GM12878 (cell line): Measurements from ENCODE around the gene GUCA2B. TPM values are rescaled to one million over a fixed set of nuclear protein-coding genes. Genes with fewer than 3 reads are reported as not detected.

ENCODE experiments used
- ATAC-seq: fragments of 200-7000 bp; cut with Tn5 transposase; 3 replicates; pipeline ENCODE4 v1.9.1; 2020; ENCODE audit warnings: mild to moderate bottlenecking, moderate library complexity
- BruUV-seq: library from RNA; stranded (reverse); fragments of 400-500 nt; replicated peaks from 2 replicates; lab custom pipeline; 2021; lab: Mats Ljungman, UMichigan
- CTCF ChIA-PET: fragments of 300-600 bp; sonication (Branson Sonifier 250); formaldehyde crosslinking; extraction: SDS; loops from one replicate; lab custom pipeline; 2021; ENCODE audit warnings: inconsistent platforms; lab: Yijun Ruan, JAX
- POLR2A ChIA-PET: fragments of 350-600 bp; formaldehyde crosslinking; extraction: SDS; loops from one replicate; lab custom pipeline; 2021; ENCODE audit warnings: inconsistent platforms; lab: Charles Lee
- RAD21 ChIA-PET: fragments of 300-600 bp; sonication (Branson Sonifier 250); formaldehyde crosslinking; loops from one replicate; lab custom pipeline; 2023; ENCODE audit warnings: antibody characterized with exemption; ENCODE audit not compliant: unreplicated experiment; lab: Charles Lee
- SMC1A ChIA-PET: fragments of 300-600 bp; sonication (Branson Sonifier 250); formaldehyde crosslinking; loops from one replicate; lab custom pipeline; 2023; ENCODE audit not compliant: unreplicated experiment, uncharacterized antibody; lab: Charles Lee
- DNase-seq: peaks from one replicate; pipeline ENCODE4 v3.0.0-alpha.2; 2011; ENCODE audit warnings: low read depth, low spot score
- FAIRE-seq: peaks from 3 replicates; lab custom pipeline; 2011; peaks lifted over from hg19 to GRCh38; lab: Jason Lieb, UNC
- H2AFZ ChIP-seq: 2 replicates; pipeline ENCODE4 v1.6.0; 2011; ENCODE audit warnings: low read depth, low read length, control low read depth; ENCODE audit not compliant: control insufficient read depth
- H3K27ac ChIP-seq: 2 replicates; pipeline ENCODE4 v1.5.1; 2011; ENCODE audit warnings: control low read depth; ENCODE audit not compliant: control insufficient read depth, insufficient read depth
- H3K27me3 ChIP-seq, 2 experiments: replicated peaks in 1 of 2; 2 replicates each; pipeline versions ENCODE4 v1.6.0 to v1.6.1; 2011; ENCODE audit warnings: low read length in 1 of 2; ENCODE audit not compliant: control insufficient read depth in 2 of 2, insufficient read depth in 2 of 2
- H3K36me3 ChIP-seq, 2 experiments: 2 replicates each; pipeline ENCODE4 v1.5.1; 2011; ENCODE audit warnings: low read length in 1 of 2; ENCODE audit not compliant: control insufficient read depth in 2 of 2, insufficient read depth in 2 of 2
- H3K4me1 ChIP-seq: 2 replicates; pipeline ENCODE4 v1.6.1; 2011; ENCODE audit warnings: mild to moderate bottlenecking, low read length, moderate library complexity, mixed read lengths; ENCODE audit not compliant: control insufficient read depth, insufficient read depth
- H3K4me2 ChIP-seq: 2 replicates; pipeline ENCODE4 v1.6.0; 2011; ENCODE audit warnings: control low read depth; ENCODE audit not compliant: control insufficient read depth, insufficient read depth
- H3K4me3 ChIP-seq: fragments of 200-600 bp; sonication (generic); 2 replicates; pipeline ENCODE4 v1.5.1; 2016
- H3K79me2 ChIP-seq: 2 replicates; pipeline ENCODE4 v1.6.0; 2011; ENCODE audit warnings: low read length; ENCODE audit not compliant: control insufficient read depth, insufficient read depth
- H3K9ac ChIP-seq: 2 replicates; pipeline ENCODE4 v1.8.0; 2011; ENCODE audit warnings: low read length, control low read depth, mixed read lengths; ENCODE audit not compliant: control insufficient read depth, insufficient read depth
- H3K9me3 ChIP-seq: replicated peaks from 3 replicates; pipeline ENCODE4 v1.5.1; 2011; ENCODE audit warnings: mild to moderate bottlenecking, low read length; ENCODE audit not compliant: control insufficient read depth, insufficient read depth
- H4K20me1 ChIP-seq: 2 replicates; pipeline ENCODE4 v1.6.0; 2011; ENCODE audit not compliant: control insufficient read depth, insufficient read depth
- CHD4 ChIP-seq: fragments of 200-600 bp; sonication (generic); IDR thresholded peaks from 2 replicates; pipeline ENCODE4 v1.6.1; 2016; ENCODE audit warnings: mild to moderate bottlenecking
- EZH2 ChIP-seq: IDR thresholded peaks from 2 replicates; pipeline ENCODE4 v1.6.1; 2012; ENCODE audit warnings: low read depth, mild to moderate bottlenecking, control low read depth, inconsistent platforms, low read length, borderline replicate concordance; ENCODE audit not compliant: control insufficient read depth
- FOXM1 ChIP-seq: IDR thresholded peaks from 2 replicates; pipeline ENCODE4 v1.6.1; 2012; ENCODE audit warnings: low read depth, mild to moderate bottlenecking, inconsistent platforms, low read length, moderate library complexity
- IKZF2 ChIP-seq, 2 experiments: fragments of 450-650 bp; IDR thresholded peaks; 2 replicates each; pipeline ENCODE4 v1.6.1; 2017; ENCODE audit warnings: mild to moderate bottlenecking in 2 of 2, moderate library complexity in 2 of 2
- KDM1A ChIP-seq: fragments of 200-600 bp; sonication (generic); IDR thresholded peaks from 2 replicates; pipeline ENCODE4 v1.6.1; 2016; ENCODE audit warnings: borderline replicate concordance
- MEF2A ChIP-seq: IDR thresholded peaks from 2 replicates; pipeline ENCODE4 v1.6.1; 2011; ENCODE audit warnings: low read depth, mild to moderate bottlenecking, low read length, moderate library complexity; ENCODE audit not compliant: insufficient read depth
- NR2C2 ChIP-seq: IDR thresholded peaks from 2 replicates; pipeline ENCODE4 v1.6.1; 2011; ENCODE audit warnings: borderline replicate concordance, low read depth; ENCODE audit not compliant: control insufficient read depth, insufficient read length
- ZNF217 ChIP-seq: fragments of 450-650 bp; IDR thresholded peaks from 2 replicates; pipeline ENCODE4 v1.6.1; 2017; ENCODE audit warnings: antibody characterized with exemption, mild to moderate bottlenecking
- ZNF622 ChIP-seq: fragments of 450-650 bp; IDR thresholded peaks from 2 replicates; pipeline ENCODE4 v1.6.1; 2017; ENCODE audit warnings: mild to moderate bottlenecking, inconsistent platforms
- WGBS: methylation state at CpG from one replicate; pipeline ENCODE4 v1.1.6; 2016; ENCODE audit warnings: low lambda C conversion rate; ENCODE audit not compliant: insufficient replicate concordance, insufficient coverage; ENCODE audit errors: missing lambda C conversion rate; 5-methylcytosine and 5-hydroxymethylcytosine counted together
- in situ Hi-C: fragments of 300-500 bp; cut with MboI; formaldehyde crosslinking; loops from 9 replicates; pipeline ENCODE4 v1.14.3; 2018; ENCODE audit warnings: mixed read lengths
- intact Hi-C: fragments of 100-400 bp; cut with micrococcal nuclease; formaldehyde crosslinking; loops from one replicate; pipeline ENCODE4 v1.14.2; 2022; ENCODE audit not compliant: unreplicated experiment
- polyA plus RNA-seq, 11 experiments: library from polyadenylated mRNA; depleted of rRNA in 4 of 11; unstranded in 6 of 11; stranded (reverse) in 5 of 11; fragments of >200 nt; fragmentation: Nextera tagmentation in 4 of 11; fragmentation: Illumina TruSeq in 1 of 11; extraction: Ambion mirVana in 4 of 11; extraction: Trizol in 1 of 11; gene quantifications; 1 replicate in 1 of 11; 2 replicates in 10 of 11; pipeline versions ENCODE4 v1.2.1 to v1.2.3, GENCODE V29; 2011 to 2016; ENCODE audit warnings: inconsistent platforms in 2 of 11, missing spikeins in 2 of 11, low read depth in 1 of 11
- total RNA-seq, 4 experiments: library from RNA; depleted of rRNA in 3 of 4; stranded (reverse); fragments of >200 nt in 3 of 4; fragmentation: Illumina TruSeq in 1 of 4; extraction: Trizol in 1 of 4; gene quantifications; 2 replicates each; pipeline versions ENCODE4 v1.2.1 to v1.2.3, GENCODE V29; 2013 to 2021
- TF ChIP-seq, protein P1 (sequence below): IDR thresholded peaks from 2 replicates; pipeline ENCODE4 v1.6.1; 2011; ENCODE audit warnings: low read depth, mild to moderate bottlenecking, low read length, moderate library complexity, borderline replicate concordance; ENCODE audit errors: extremely low read depth
- TF ChIP-seq, protein P2 (sequence below): IDR thresholded peaks from 2 replicates; pipeline ENCODE4 v1.6.1; 2012; ENCODE audit warnings: improper control_type of control experiment, low read depth, low read length; ENCODE audit not compliant: insufficient replicate concordance
- TF ChIP-seq, protein P3 (sequence below): IDR thresholded peaks from 2 replicates; pipeline ENCODE4 v1.6.1; 2012; ENCODE audit warnings: low read depth, low read length, improper control_type of control experiment
- TF ChIP-seq, protein P4 (sequence below): fragments of 450-650 bp; IDR thresholded peaks from 2 replicates; pipeline ENCODE4 v1.6.1; 2016; ENCODE audit warnings: mild to moderate bottlenecking

GUCA2B gene
- total and polyA plus RNA-seq, 10 of the 15 experiments (the other 5 are each of a cell fraction or from before 2014, with no cell fraction given) = not detected

DNA sequence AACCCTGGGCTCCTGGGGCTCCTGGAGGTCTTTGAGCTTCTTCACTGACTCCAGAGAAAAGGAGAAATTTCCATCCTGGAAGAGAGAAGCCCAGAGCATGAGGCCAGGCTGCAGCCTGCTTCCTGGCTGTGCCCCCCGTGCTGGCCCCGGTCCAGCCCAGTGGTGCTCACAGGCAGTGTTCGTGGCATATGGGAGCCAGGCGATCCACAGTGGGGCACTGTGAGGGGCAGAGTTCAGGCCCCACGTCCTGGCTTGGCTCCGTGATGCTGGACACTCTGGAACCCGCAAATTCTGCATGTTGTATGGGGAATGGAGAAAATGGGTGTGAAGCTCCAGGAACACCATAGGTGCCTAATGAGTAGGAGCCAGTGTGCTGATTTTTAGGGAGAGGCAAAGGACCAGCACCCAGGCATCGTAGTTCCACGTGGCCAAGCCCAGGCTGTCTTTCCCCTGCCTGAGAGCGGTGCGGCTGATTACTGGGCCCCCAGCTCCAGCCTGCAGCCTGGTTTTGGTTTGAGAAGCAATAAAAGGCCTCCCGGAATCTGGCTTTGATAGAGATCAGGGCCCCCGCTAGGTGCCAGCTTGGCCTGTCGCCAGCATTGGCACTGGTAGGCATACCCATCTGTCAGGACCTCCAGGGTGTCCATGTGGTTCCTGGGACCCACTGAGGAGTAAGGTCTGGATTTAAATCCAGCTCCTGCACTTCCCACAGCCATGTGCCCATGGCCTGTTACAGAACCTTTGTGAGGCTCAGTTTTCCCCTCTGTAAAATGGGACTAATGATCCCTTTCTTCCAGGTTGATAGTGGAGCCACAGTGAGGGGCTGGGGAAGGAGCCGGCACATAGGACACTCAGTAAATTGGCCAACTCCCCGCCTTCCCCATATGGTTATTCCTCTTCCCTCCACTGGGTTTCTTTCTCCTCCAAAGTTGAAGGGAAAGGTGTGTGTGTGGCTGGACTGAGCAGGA, 10.6 kb downstream of the GUCA2B start:
- Histone ChIP-seq H3K79me2 (no peaks in the 10 kb centered on the region), H3K4me1 (no peaks in the 10 kb centered on the region), H3K9me3 (peaks cover 4% of the 10 kb centered on the region; the same call in 1 of the 3 replicates), H2AFZ (no peak overlapping the region), H4K20me1 (no peaks in the 10 kb centered on the region), H3K36me3 (no peaks in the 10 kb centered on the region), H3K27me3 (no peaks in the 10 kb centered on the region), H3K4me2 (no peak overlapping the region), H3K27ac (no peak overlapping the region), H3K9ac (no peak overlapping the region), H3K4me3 (no peak overlapping the region)
- POLR2A ChIA-PET = no interaction called here
- ATAC-seq (no peak), DNase-seq (no peak), FAIRE-seq (no peak)
- intact Hi-C loops (no loop called here), in situ Hi-C loops (no loop called here)
- CTCF ChIA-PET = interaction anchor here (6.7 kb wide), 1 partner anchor 10 kb away, joined by 39 read pairs; no protein-coding TSS in a partner anchor
- WGBS = 64% methylated on average over 16 of the region's 16 CpGs
- RAD21 ChIA-PET = no interaction called here
- SMC1A ChIA-PET = interaction anchor here (0.8 kb wide), 1 partner anchor 9 kb away, joined by 3 read pairs; no protein-coding TSS in a partner anchor
- no TSS peak for BruUV-seq
- TF ChIP-seq, protein P1, sequence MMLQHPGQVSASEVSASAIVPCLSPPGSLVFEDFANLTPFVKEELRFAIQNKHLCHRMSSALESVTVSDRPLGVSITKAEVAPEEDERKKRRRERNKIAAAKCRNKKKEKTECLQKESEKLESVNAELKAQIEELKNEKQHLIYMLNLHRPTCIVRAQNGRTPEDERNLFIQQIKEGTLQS = no peak
- TF ChIP-seq, protein P2, sequence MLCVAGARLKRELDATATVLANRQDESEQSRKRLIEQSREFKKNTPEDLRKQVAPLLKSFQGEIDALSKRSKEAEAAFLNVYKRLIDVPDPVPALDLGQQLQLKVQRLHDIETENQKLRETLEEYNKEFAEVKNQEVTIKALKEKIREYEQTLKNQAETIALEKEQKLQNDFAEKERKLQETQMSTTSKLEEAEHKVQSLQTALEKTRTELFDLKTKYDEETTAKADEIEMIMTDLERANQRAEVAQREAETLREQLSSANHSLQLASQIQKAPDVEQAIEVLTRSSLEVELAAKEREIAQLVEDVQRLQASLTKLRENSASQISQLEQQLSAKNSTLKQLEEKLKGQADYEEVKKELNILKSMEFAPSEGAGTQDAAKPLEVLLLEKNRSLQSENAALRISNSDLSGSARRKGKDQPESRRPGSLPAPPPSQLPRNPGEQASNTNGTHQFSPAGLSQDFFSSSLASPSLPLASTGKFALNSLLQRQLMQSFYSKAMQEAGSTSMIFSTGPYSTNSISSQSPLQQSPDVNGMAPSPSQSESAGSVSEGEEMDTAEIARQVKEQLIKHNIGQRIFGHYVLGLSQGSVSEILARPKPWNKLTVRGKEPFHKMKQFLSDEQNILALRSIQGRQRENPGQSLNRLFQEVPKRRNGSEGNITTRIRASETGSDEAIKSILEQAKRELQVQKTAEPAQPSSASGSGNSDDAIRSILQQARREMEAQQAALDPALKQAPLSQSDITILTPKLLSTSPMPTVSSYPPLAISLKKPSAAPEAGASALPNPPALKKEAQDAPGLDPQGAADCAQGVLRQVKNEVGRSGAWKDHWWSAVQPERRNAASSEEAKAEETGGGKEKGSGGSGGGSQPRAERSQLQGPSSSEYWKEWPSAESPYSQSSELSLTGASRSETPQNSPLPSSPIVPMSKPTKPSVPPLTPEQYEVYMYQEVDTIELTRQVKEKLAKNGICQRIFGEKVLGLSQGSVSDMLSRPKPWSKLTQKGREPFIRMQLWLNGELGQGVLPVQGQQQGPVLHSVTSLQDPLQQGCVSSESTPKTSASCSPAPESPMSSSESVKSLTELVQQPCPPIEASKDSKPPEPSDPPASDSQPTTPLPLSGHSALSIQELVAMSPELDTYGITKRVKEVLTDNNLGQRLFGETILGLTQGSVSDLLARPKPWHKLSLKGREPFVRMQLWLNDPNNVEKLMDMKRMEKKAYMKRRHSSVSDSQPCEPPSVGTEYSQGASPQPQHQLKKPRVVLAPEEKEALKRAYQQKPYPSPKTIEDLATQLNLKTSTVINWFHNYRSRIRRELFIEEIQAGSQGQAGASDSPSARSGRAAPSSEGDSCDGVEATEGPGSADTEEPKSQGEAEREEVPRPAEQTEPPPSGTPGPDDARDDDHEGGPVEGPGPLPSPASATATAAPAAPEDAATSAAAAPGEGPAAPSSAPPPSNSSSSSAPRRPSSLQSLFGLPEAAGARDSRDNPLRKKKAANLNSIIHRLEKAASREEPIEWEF = no peak
- TF ChIP-seq FOXM1 (no peak), MEF2A (no peak), NR2C2 (no peak), ZNF217 (no peak), CHD4 (no peak), ZNF622 (no peak), EZH2 (no peak), IKZF2 (IDR thresholded peaks at IDR 0.05) (no peak), KDM1A (no peak)
- TF ChIP-seq, protein P3, sequence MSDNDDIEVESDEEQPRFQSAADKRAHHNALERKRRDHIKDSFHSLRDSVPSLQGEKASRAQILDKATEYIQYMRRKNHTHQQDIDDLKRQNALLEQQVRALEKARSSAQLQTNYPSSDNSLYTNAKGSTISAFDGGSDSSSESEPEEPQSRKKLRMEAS = no peak
- TF ChIP-seq, protein P4, sequence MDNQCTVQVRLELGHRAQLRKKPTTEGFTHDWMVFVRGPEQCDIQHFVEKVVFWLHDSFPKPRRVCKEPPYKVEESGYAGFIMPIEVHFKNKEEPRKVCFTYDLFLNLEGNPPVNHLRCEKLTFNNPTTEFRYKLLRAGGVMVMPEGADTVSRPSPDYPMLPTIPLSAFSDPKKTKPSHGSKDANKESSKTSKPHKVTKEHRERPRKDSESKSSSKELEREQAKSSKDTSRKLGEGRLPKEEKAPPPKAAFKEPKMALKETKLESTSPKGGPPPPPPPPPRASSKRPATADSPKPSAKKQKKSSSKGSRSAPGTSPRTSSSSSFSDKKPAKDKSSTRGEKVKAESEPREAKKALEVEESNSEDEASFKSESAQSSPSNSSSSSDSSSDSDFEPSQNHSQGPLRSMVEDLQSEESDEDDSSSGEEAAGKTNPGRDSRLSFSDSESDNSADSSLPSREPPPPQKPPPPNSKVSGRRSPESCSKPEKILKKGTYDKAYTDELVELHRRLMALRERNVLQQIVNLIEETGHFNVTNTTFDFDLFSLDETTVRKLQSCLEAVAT = no peak
